C4-2B (cell line): ENCODE measurements around the gene PRR30.

ENCODE experiments used
- ZFX ChIP-seq: fragments of 450-650 bp; IDR thresholded peaks from 2 replicates; pipeline ENCODE4 v1.6.1; 2017
- TF ChIP-seq, protein P1 (sequence below): fragments of 450-650 bp; conservative IDR thresholded peaks from 2 replicates; pipeline ENCODE4 v1.5.1; 2017; ENCODE audit warnings: mild to moderate bottlenecking

DNA sequence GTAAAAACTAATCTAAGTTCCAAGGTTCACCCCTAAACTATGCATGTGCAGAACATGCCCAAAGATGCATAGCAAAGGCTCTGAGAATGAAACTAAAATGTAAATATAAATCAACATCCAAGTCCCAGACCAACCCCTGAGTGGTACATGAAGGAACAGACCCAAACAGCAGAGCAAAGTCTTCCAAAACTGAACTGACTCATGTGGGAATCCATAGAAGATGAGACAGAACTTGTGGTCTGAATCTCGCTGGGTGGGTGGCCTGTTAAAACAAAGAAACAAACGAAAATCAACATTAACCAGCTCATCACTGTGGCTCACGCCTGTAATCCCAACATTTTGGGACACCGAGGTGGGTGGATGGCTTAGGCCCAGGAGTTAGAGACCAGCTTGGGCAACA, 43.1 kb upstream of the PRR30 start:
- TF ChIP-seq, protein P1, sequence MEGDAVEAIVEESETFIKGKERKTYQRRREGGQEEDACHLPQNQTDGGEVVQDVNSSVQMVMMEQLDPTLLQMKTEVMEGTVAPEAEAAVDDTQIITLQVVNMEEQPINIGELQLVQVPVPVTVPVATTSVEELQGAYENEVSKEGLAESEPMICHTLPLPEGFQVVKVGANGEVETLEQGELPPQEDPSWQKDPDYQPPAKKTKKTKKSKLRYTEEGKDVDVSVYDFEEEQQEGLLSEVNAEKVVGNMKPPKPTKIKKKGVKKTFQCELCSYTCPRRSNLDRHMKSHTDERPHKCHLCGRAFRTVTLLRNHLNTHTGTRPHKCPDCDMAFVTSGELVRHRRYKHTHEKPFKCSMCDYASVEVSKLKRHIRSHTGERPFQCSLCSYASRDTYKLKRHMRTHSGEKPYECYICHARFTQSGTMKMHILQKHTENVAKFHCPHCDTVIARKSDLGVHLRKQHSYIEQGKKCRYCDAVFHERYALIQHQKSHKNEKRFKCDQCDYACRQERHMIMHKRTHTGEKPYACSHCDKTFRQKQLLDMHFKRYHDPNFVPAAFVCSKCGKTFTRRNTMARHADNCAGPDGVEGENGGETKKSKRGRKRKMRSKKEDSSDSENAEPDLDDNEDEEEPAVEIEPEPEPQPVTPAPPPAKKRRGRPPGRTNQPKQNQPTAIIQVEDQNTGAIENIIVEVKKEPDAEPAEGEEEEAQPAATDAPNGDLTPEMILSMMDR: no peak
- TF ChIP-seq ZFX: no peak
